ENCODE measurements around the gene DDA1.

Gene DDA1

GRCh38 chr19:17303167-17303939 lies 6.0 kb upstream of the DDA1 start, which contains the start of gene ABHD8:
TSS of gene ABHD8 (minus strand) at chr19:17303425. CDS start at chr19:17301616, 1,809 bp downstream.
- Histone ChIP-seq H3K4me2 (ENCODE audit: low read length) (peak within 1 kb of the TSS; percentile 95), H3K36me3 (ENCODE audit: control insufficient read depth in 1 of 2, insufficient read depth in 2 of 2, low read length in 2 of 2) (peaks cover 11 to 16% of the 10 kb centered on the region in 2 experiments), H3K27ac (ENCODE audit: low read depth, low read length) (peak within 1 kb of the TSS; percentile 42), H3K4me3 (ENCODE audit: low read depth, low read length) (peak within 1 kb of the TSS; percentile 71), H4K91ac (ENCODE audit: low read depth, low read length) (peak within 1 kb of the TSS; percentile 93), H2BK12ac (ENCODE audit: low read length) (peak within 1 kb of the TSS; percentile 64), H3K79me2 (ENCODE audit: control insufficient read depth, insufficient read depth, low read length, poor library complexity) (peaks cover 11% of the 10 kb centered on the region), H3K9ac (ENCODE audit: low read length) (peak within 1 kb of the TSS; percentile 77), H3K14ac (ENCODE audit: low read length) (peak within 1 kb of the TSS; percentile 87), H3K23ac (ENCODE audit: low read length) (no peak within 1 kb of the TSS), H3K27me3 (ENCODE audit: insufficient read depth, low read length) (no peaks in the 10 kb centered on the region), H3K18ac (ENCODE audit: low read length) (peak within 1 kb of the TSS; percentile 73), H2AFZ (ENCODE audit: insufficient read depth, low read length, poor library complexity) (peak within 1 kb of the TSS; percentile 74), H3K9me3 (ENCODE audit: insufficient read depth, low read depth, low read length) (no peaks in the 10 kb centered on the region), H2BK120ac (ENCODE audit: insufficient read depth, low read length, poor library complexity) (peak within 1 kb of the TSS; percentile 67), H2AK5ac (ENCODE audit: low read length) (peak within 1 kb of the TSS; percentile 73), H4K8ac (ENCODE audit: low read depth, low read length) (peak within 1 kb of the TSS; percentile 92), H4K12ac (ENCODE audit: low read depth, low read length) (peak within 1 kb of the TSS; percentile 90), H3K4me1 (ENCODE audit: control insufficient read depth in 1 of 2, insufficient read depth in 2 of 2, low read length in 2 of 2) (peaks cover 23 to 32% of the 10 kb centered on the region in 2 experiments), H3K79me1 (ENCODE audit: low read length) (peaks cover 24% of the 10 kb centered on the region), H3K4ac (ENCODE audit: low read depth, low read length) (peak within 1 kb of the TSS; percentile 85), H2BK5ac (ENCODE audit: low read depth, low read length, poor library complexity) (peak within 1 kb of the TSS; percentile 68)
- no CpG with 5 or more reads among the region's 52 CpGs for WGBS (ENCODE audit: extremely low coverage, insufficient coverage, insufficient read length)
- DNase-seq = peak; percentile 97 to 98

DNA sequence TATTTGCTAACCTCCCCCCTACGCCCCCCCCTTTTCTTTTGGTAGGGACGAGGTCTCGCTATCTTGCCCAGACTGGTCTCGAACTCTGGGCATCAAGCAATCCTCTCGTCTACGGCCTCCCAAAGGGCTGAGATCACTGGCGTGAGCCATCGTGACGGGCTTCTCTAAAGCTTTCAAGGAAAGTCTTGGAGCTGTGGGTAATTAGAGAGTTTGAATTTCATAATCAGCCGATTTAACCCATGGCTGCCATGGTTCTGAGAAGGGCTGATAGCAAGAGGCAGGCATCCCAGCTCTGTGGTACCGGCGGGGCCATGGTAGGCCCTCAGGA lies 5.5 kb upstream of the DDA1 start:
- Histone ChIP-seq H2BK12ac (ENCODE audit: low read length) (peak overlapping the region; percentile 29), H3K9ac (ENCODE audit: low read length) (no peak overlapping the region), H3K36me3 (ENCODE audit: control insufficient read depth in 1 of 2, insufficient read depth in 2 of 2, low read length in 2 of 2) (peaks cover 11 to 16% of the 10 kb centered on the region in 2 experiments), H3K79me2 (ENCODE audit: control insufficient read depth, insufficient read depth, low read length, poor library complexity) (peaks cover 11% of the 10 kb centered on the region), H4K12ac (ENCODE audit: low read depth, low read length) (no peak overlapping the region), H3K27me3 (ENCODE audit: insufficient read depth, low read length) (no peaks in the 10 kb centered on the region), H2AK5ac (ENCODE audit: low read length) (no peak overlapping the region), H3K18ac (ENCODE audit: low read length) (no peak overlapping the region), H3K4me1 (ENCODE audit: control insufficient read depth in 1 of 2, insufficient read depth in 2 of 2, low read length in 2 of 2) (peaks cover 23 to 32% of the 10 kb centered on the region in 2 experiments), H3K9me3 (ENCODE audit: insufficient read depth, low read depth, low read length) (no peaks in the 10 kb centered on the region), H4K91ac (ENCODE audit: low read depth, low read length) (no peak overlapping the region), H3K27ac (ENCODE audit: low read depth, low read length) (no peak overlapping the region), H3K4ac (ENCODE audit: low read depth, low read length) (no peak overlapping the region), H3K79me1 (ENCODE audit: low read length) (peaks cover 24% of the 10 kb centered on the region), H2BK120ac (ENCODE audit: insufficient read depth, low read length, poor library complexity) (no peak overlapping the region), H2AFZ (ENCODE audit: insufficient read depth, low read length, poor library complexity) (no peak overlapping the region), H3K14ac (ENCODE audit: low read length) (no peak overlapping the region), H2BK5ac (ENCODE audit: low read depth, low read length, poor library complexity) (no peak overlapping the region), H3K23ac (ENCODE audit: low read length) (no peak overlapping the region), H4K8ac (ENCODE audit: low read depth, low read length) (no peak overlapping the region), H3K4me2 (ENCODE audit: low read length) (no peak overlapping the region), H3K4me3 (ENCODE audit: low read depth, low read length) (no peak overlapping the region)
- WGBS (ENCODE audit: extremely low coverage, insufficient coverage, insufficient read length) = no CpG with 5 or more reads among the region's 12 CpGs
- no peak for DNase-seq

DNA sequence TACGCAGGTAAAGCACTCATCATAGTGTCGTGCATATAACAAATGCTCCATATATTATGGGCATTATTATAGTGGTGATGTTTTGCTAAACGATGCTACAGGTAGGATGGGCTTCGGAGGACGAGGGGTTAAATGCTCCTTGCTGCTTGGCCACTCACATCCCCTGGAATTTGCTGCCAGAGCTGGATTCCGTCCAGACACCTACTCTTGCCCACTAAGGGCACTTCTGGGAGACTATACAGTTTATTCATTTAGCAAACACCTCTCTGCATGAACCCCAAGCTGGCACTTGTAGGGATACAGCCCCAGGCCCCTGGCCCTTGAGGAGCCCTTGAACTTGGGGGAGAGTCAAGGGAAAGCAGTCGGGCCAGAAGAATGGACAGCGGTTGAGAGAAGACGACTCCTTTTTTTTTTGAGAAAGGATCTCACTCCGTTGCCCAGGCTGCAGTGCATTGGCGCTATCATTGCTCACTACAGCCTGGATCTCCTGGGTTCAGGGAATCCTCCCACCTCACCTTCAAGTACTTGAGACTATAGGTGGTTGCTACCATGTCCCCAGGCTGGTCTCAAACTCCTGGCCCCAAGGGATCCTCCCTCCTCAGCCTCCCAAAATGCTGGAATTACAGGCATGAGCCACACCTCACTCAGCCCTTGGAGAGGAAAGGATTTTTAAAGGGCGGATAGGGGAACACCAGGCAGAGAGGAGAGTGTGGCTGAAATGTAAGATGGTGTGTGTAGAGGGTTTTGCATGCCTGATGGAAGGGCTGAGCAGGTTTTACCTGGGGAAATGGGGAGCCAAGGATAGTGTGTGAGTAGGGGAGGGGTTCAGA lies 4.8 kb upstream of the DDA1 start:
- H3K4me2 ChIP-seq (ENCODE audit: low read length) = peak overlapping the region; percentile 4
- H3K27me3 ChIP-seq (ENCODE audit: insufficient read depth, low read length) = no peaks in the 10 kb centered on the region
- H2AK5ac ChIP-seq (ENCODE audit: low read length) = no peak overlapping the region
- no peak overlapping the region for H3K4me3 ChIP-seq (ENCODE audit: low read depth, low read length)
- H4K12ac ChIP-seq (ENCODE audit: low read depth, low read length) = no peak overlapping the region
- no peak overlapping the region for H3K14ac ChIP-seq (ENCODE audit: low read length)
- H3K79me2 ChIP-seq (ENCODE audit: control insufficient read depth, insufficient read depth, low read length, poor library complexity) = peaks cover 14% of the 10 kb centered on the region
- peaks cover 11 to 16% of the 10 kb centered on the region in 2 experiments for H3K36me3 ChIP-seq (ENCODE audit: control insufficient read depth in 1 of 2, insufficient read depth in 2 of 2, low read length in 2 of 2)
- peaks cover 23 to 32% of the 10 kb centered on the region in 2 experiments for H3K4me1 ChIP-seq (ENCODE audit: control insufficient read depth in 1 of 2, insufficient read depth in 2 of 2, low read length in 2 of 2)
- peaks cover 27% of the 10 kb centered on the region for H3K79me1 ChIP-seq (ENCODE audit: low read length)
- no peak overlapping the region for H2BK120ac ChIP-seq (ENCODE audit: insufficient read depth, low read length, poor library complexity)
- H3K23ac ChIP-seq (ENCODE audit: low read length) = no peak overlapping the region
- H2BK12ac ChIP-seq (ENCODE audit: low read length) = no peak overlapping the region
- no peak overlapping the region for H3K4ac ChIP-seq (ENCODE audit: low read depth, low read length)
- H2BK5ac ChIP-seq (ENCODE audit: low read depth, low read length, poor library complexity) = no peak overlapping the region
- peak overlapping the region; percentile 41 for H4K91ac ChIP-seq (ENCODE audit: low read depth, low read length)
- DNase-seq = peak in 1 of 2 donors; percentile 70
- no CpG with 5 or more reads among the region's 12 CpGs for WGBS (ENCODE audit: extremely low coverage, insufficient coverage, insufficient read length)
- no peak overlapping the region for H2AFZ ChIP-seq (ENCODE audit: insufficient read depth, low read length, poor library complexity)
- H4K8ac ChIP-seq (ENCODE audit: low read depth, low read length) = no peak overlapping the region
- H3K9me3 ChIP-seq (ENCODE audit: insufficient read depth, low read depth, low read length) = no peaks in the 10 kb centered on the region
- H3K27ac ChIP-seq (ENCODE audit: low read depth, low read length) = no peak overlapping the region
- no peak overlapping the region for H3K9ac ChIP-seq (ENCODE audit: low read length)
- no peak overlapping the region for H3K18ac ChIP-seq (ENCODE audit: low read length)

GRCh38 chr19:17305216-17305516 lies 4.2 kb upstream of the DDA1 start:
- no peak overlapping the region for H2AFZ ChIP-seq (ENCODE audit: insufficient read depth, low read length, poor library complexity)
- WGBS (ENCODE audit: extremely low coverage, insufficient coverage, insufficient read length) = no CpG with 5 or more reads among the region's 7 CpGs
- DNase-seq = no peak

More at GRCh38 chr19:17305216-17305516, 4.2 kb upstream of the DDA1 start:
- Histone ChIP-seq H4K91ac (ENCODE audit: low read depth, low read length) (no peak overlapping the region), H3K27me3 (ENCODE audit: insufficient read depth, low read length) (no peaks in the 10 kb centered on the region), H3K9ac (ENCODE audit: low read length) (no peak overlapping the region), H3K4me1 (ENCODE audit: control insufficient read depth in 1 of 2, insufficient read depth in 2 of 2, low read length in 2 of 2) (peaks cover 24 to 34% of the 10 kb centered on the region in 2 experiments), H2AK5ac (ENCODE audit: low read length) (no peak overlapping the region), H4K12ac (ENCODE audit: low read depth, low read length) (no peak overlapping the region), H4K8ac (ENCODE audit: low read depth, low read length) (peak overlapping the region; percentile 8), H3K36me3 (ENCODE audit: control insufficient read depth in 1 of 2, insufficient read depth in 2 of 2, low read length in 2 of 2) (peaks cover 11 to 15% of the 10 kb centered on the region in 2 experiments), H2BK5ac (ENCODE audit: low read depth, low read length, poor library complexity) (no peak overlapping the region), H3K79me1 (ENCODE audit: low read length) (peaks cover 32% of the 10 kb centered on the region), H3K14ac (ENCODE audit: low read length) (no peak overlapping the region), H3K27ac (ENCODE audit: low read depth, low read length) (peak overlapping the region; percentile 24), H3K4ac (ENCODE audit: low read depth, low read length) (no peak overlapping the region), H2BK12ac (ENCODE audit: low read length) (no peak overlapping the region), H3K9me3 (ENCODE audit: insufficient read depth, low read depth, low read length) (no peaks in the 10 kb centered on the region), H3K18ac (ENCODE audit: low read length) (no peak overlapping the region), H3K79me2 (ENCODE audit: control insufficient read depth, insufficient read depth, low read length, poor library complexity) (peaks cover 19% of the 10 kb centered on the region), H2BK120ac (ENCODE audit: insufficient read depth, low read length, poor library complexity) (no peak overlapping the region), H3K23ac (ENCODE audit: low read length) (no peak overlapping the region), H3K4me3 (ENCODE audit: low read depth, low read length) (no peak overlapping the region), H3K4me2 (ENCODE audit: low read length) (peak overlapping the region; percentile 59)
